GM23248 (cell line): ENCODE measurements around the gene TRRAP. TPM values are rescaled to one million over a fixed set of nuclear protein-coding genes. Genes with fewer than 3 reads are reported as not detected.

Experiments
- DNase-seq: peaks from one replicate; pipeline ENCODE4 v3.0.0-alpha.2; 2015
- H2AFZ ChIP-seq: fragments of 200-600 bp; sonication (generic); 2 replicates; pipeline ENCODE4 v1.6.1; 2016; ENCODE audit warnings: antibody characterized with exemption
- H3F3A ChIP-seq: fragments of 200-600 bp; sonication (generic); 2 replicates; pipeline ENCODE4 v1.6.1; 2016; ENCODE audit warnings: mild to moderate bottlenecking, antibody characterized with exemption, mixed run types; ENCODE audit not compliant: insufficient read depth
- H3K27ac ChIP-seq: fragments of 200-600 bp; sonication (generic); 2 replicates; pipeline ENCODE4 v1.5.1; 2016; ENCODE audit warnings: mild to moderate bottlenecking
- H3K27me3 ChIP-seq: fragments of 200-600 bp; sonication (generic); replicated peaks from 2 replicates; pipeline ENCODE4 v1.6.1; 2016; ENCODE audit warnings: mild to moderate bottlenecking; ENCODE audit not compliant: insufficient read depth
- H3K36me3 ChIP-seq: fragments of 200-600 bp; sonication (generic); 2 replicates; pipeline ENCODE4 v1.6.1; 2016; ENCODE audit warnings: low read depth, mild to moderate bottlenecking
- H3K4me1 ChIP-seq: fragments of 200-600 bp; sonication (generic); 2 replicates; pipeline ENCODE4 v1.6.1; 2016; ENCODE audit warnings: mild to moderate bottlenecking; ENCODE audit not compliant: insufficient read depth
- H3K4me2 ChIP-seq: fragments of 200-600 bp; sonication (generic); one replicate; pipeline ENCODE4 v1.6.1; 2016; ENCODE audit warnings: mild to moderate bottlenecking; ENCODE audit not compliant: unreplicated experiment
- H3K4me3 ChIP-seq: fragments of 200-600 bp; sonication (generic); 2 replicates; pipeline ENCODE4 v1.5.1; 2016; ENCODE audit warnings: mild to moderate bottlenecking
- H3K79me2 ChIP-seq: fragments of 200-600 bp; sonication (generic); 2 replicates; pipeline ENCODE4 v1.6.1; 2016; ENCODE audit warnings: mild to moderate bottlenecking; ENCODE audit not compliant: insufficient read depth
- H3K9ac ChIP-seq: fragments of 200-600 bp; sonication (generic); 2 replicates; pipeline ENCODE4 v1.6.1; 2016; ENCODE audit warnings: mild to moderate bottlenecking
- H3K9me2 ChIP-seq: fragments of 200-600 bp; sonication (generic); 2 replicates; pipeline ENCODE4 v1.6.1; 2016; ENCODE audit warnings: mixed run types, mild to moderate bottlenecking, moderate library complexity; ENCODE audit not compliant: insufficient read depth
- H3K9me3 ChIP-seq: fragments of 200-600 bp; sonication (generic); one replicate; pipeline ENCODE4 v1.6.1; 2017; ENCODE audit warnings: low read depth
- H4K20me1 ChIP-seq: fragments of 200-600 bp; sonication (generic); 2 replicates; pipeline ENCODE4 v1.6.0; 2016; ENCODE audit not compliant: insufficient read depth
- EZH2 ChIP-seq: fragments of 200-600 bp; sonication (generic); IDR thresholded peaks from 2 replicates; pipeline ENCODE4 v1.6.1; 2018; ENCODE audit warnings: antibody characterized with exemption, mild to moderate bottlenecking; ENCODE audit not compliant: insufficient read depth, poor library complexity, severe bottlenecking
- EZH2phosphoT487 ChIP-seq: fragments of 200-600 bp; sonication (generic); IDR thresholded peaks from 2 replicates; pipeline ENCODE4 v1.6.1; 2018; ENCODE audit warnings: antibody characterized with exemption, moderate library complexity, mild to moderate bottlenecking, low read depth; ENCODE audit not compliant: insufficient read depth
- WGBS, 2 experiments: methylation state at CpG; one replicate each; pipeline ENCODE4 v1.1.6; 2015 to 2017; ENCODE audit warnings: low lambda C conversion rate in 2 of 2, low coverage in 1 of 2; ENCODE audit errors: missing lambda C conversion rate in 2 of 2; 5-methylcytosine and 5-hydroxymethylcytosine counted together
- in situ Hi-C: fragments of 300-500 bp; cut with MboI; formaldehyde crosslinking; loops from 2 replicates; pipeline ENCODE4 v1.15.0; 2020
- polyA plus RNA-seq: library from polyadenylated mRNA; unstranded; fragments of >200 nt; fragmentation: Nextera tagmentation; extraction: Ambion mirVana; gene quantifications from 2 replicates; pipeline ENCODE4 v1.2.1, GENCODE V29; 2016
- total RNA-seq: library from RNA; depleted of rRNA; stranded (reverse); fragments of >200 nt; shearing (Covaris generic); gene quantifications from 2 replicates; pipeline ENCODE4 v1.2.3, GENCODE V29; 2014

TRRAP gene
- total and polyA plus RNA-seq, 2 experiments from 2014 or later, result 4.8 to 11.3 TPM

GRCh38 chr7:98982686-98983085, 104.4 kb downstream of the TRRAP start:
- Histone ChIP-seq H3F3A (no peaks in the 10 kb centered on the region), H3K9me2 (no peaks in the 10 kb centered on the region), H3K9me3 (no peaks in the 10 kb centered on the region), H3K27me3 (no peaks in the 10 kb centered on the region), H3K4me2 (no peak overlapping the region), H3K9ac (no peak overlapping the region), H3K36me3 (peaks cover 72% of the 10 kb centered on the region), H2AFZ (no peak overlapping the region), H3K79me2 (no peaks in the 10 kb centered on the region), H3K4me3 (no peak overlapping the region), H3K4me1 (no peaks in the 10 kb centered on the region), H4K20me1 (no peaks in the 10 kb centered on the region), H3K27ac (no peak overlapping the region)
- 87 to 89% methylated on average over 8 of the region's 8 CpGs for WGBS, 2 experiments
- in situ Hi-C loops, result no loop called here
- no peak for DNase-seq
- TF ChIP-seq EZH2 (no peak), EZH2phosphoT487 (no peak)

DNA sequence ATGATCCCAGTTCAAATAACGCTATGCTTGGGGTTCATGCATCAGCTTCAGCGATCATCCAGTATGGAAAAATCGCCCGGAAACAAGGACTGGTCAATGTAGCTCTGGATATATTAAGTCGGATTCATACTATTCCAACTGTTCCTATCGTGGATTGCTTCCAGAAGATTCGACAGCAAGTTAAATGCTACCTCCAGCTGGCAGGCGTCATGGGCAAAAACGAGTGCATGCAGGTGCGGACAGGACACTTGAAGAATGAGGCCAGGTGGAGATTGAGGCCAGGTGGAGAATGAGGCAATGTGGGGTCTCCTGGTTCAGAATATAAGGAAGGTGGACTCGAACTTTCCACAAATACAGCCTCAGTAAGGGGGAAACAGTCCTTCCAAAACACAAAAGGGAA, 105.8 kb downstream of the TRRAP start:
- Histone ChIP-seq H3K9ac (no peak overlapping the region), H3F3A (no peaks in the 10 kb centered on the region), H4K20me1 (no peaks in the 10 kb centered on the region), H3K9me3 (no peaks in the 10 kb centered on the region), H2AFZ (no peak overlapping the region), H3K9me2 (no peaks in the 10 kb centered on the region), H3K4me2 (no peak overlapping the region), H3K36me3 (peaks cover 77% of the 10 kb centered on the region), H3K4me1 (no peaks in the 10 kb centered on the region), H3K27ac (no peak overlapping the region), H3K79me2 (no peaks in the 10 kb centered on the region), H3K27me3 (no peaks in the 10 kb centered on the region), H3K4me3 (no peak overlapping the region)
- 86 to 92% methylated on average over 11 of the region's 11 CpGs for WGBS, 2 experiments
- TF ChIP-seq EZH2phosphoT487 (no peak), EZH2 (no peak)
- in situ Hi-C loops, result no loop called here
- DNase-seq, result no peak

GRCh38 chr7:98985406-98985805, 107.1 kb downstream of the TRRAP start:
- no peak for DNase-seq
- Histone ChIP-seq H3K9me2 (no peaks in the 10 kb centered on the region), H3F3A (no peaks in the 10 kb centered on the region), H3K4me2 (no peak overlapping the region), H2AFZ (no peak overlapping the region), H3K79me2 (no peaks in the 10 kb centered on the region), H3K27ac (no peak overlapping the region), H3K9ac (no peak overlapping the region), H3K4me3 (no peak overlapping the region), H3K36me3 (peaks cover 79% of the 10 kb centered on the region), H3K27me3 (no peaks in the 10 kb centered on the region), H4K20me1 (no peaks in the 10 kb centered on the region), H3K4me1 (no peaks in the 10 kb centered on the region), H3K9me3 (no peaks in the 10 kb centered on the region)
- no peak for TF ChIP-seq EZH2
- TF ChIP-seq EZH2phosphoT487, result no peak
- in situ Hi-C loops, result no loop called here
- 63 to 64% methylated on average over 4 of the region's 4 CpGs for WGBS, 2 experiments

GRCh38 chr7:98985945-98986344, 107.6 kb downstream of the TRRAP start:
- Histone ChIP-seq H3K4me1 (no peaks in the 10 kb centered on the region), H3K27ac (no peak overlapping the region), H3F3A (no peaks in the 10 kb centered on the region), H3K9me2 (no peaks in the 10 kb centered on the region), H3K4me3 (no peak overlapping the region), H3K4me2 (no peak overlapping the region), H4K20me1 (no peaks in the 10 kb centered on the region), H3K36me3 (peaks cover 78% of the 10 kb centered on the region), H2AFZ (no peak overlapping the region), H3K9me3 (no peaks in the 10 kb centered on the region), H3K9ac (no peak overlapping the region), H3K79me2 (no peaks in the 10 kb centered on the region), H3K27me3 (no peaks in the 10 kb centered on the region)
- no peak for DNase-seq
- in situ Hi-C loops, result no loop called here
- no peak for TF ChIP-seq EZH2phosphoT487
- no peak for TF ChIP-seq EZH2

DNA sequence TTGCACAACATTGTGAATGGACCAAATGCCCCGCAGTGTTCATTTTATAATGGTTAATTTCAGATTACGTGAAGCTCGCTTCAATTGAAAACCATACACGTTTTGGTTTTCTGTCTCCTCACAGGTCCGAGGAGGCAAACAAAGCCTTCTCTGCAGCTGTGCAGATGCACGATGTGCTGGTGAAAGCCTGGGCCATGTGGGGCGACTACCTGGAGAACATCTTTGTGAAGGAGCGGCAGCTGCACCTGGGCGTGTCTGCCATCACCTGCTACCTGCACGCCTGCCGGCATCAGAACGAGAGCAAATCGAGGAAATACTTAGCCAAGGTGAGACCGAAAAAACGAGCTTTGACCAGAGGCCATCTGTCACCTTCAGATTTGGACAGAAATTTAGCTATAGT, 110.3 kb downstream of the TRRAP start:
- TF ChIP-seq EZH2phosphoT487 (no peak), EZH2 (no peak)
- Histone ChIP-seq H3K9ac (no peak overlapping the region), H3K4me2 (no peak overlapping the region), H4K20me1 (no peaks in the 10 kb centered on the region), H3K4me1 (no peaks in the 10 kb centered on the region), H3K9me3 (no peaks in the 10 kb centered on the region), H3K27me3 (no peaks in the 10 kb centered on the region), H3K4me3 (no peak overlapping the region), H3K79me2 (no peaks in the 10 kb centered on the region), H3K9me2 (no peaks in the 10 kb centered on the region), H2AFZ (no peak overlapping the region), H3F3A (no peaks in the 10 kb centered on the region), H3K27ac (no peak overlapping the region), H3K36me3 (peaks cover 88% of the 10 kb centered on the region)
- 92 to 95% methylated on average over 15 of the region's 15 CpGs for WGBS, 2 experiments
- DNase-seq, result no peak
- in situ Hi-C loops, result no loop called here
